Peyer's patch (tissue), 4 donors: ENCODE results near the gene MYRIP. TPM values are rescaled to one million over a fixed set of nuclear protein-coding genes. Genes with fewer than 3 reads are reported as not detected.

ENCODE experiments used
- DNase-seq, 3 donors: peaks; one replicate each; pipeline ENCODE4 v3.0.0-alpha.2; 2017 to 2019
- H3K27ac ChIP-seq, 4 donors: fragments of 200-600 bp; sonication (generic); one replicate each; pipeline ENCODE4 v1.5.1; 2016 to 2019
- H3K27me3 ChIP-seq, 2 donors: fragments of 200-600 bp; sonication (generic); one replicate each; pipeline ENCODE4 v1.5.1; 2019
- H3K36me3 ChIP-seq, 3 donors: fragments of 200-600 bp; sonication (generic); one replicate each; pipeline ENCODE4 v1.5.1; 2016 to 2019
- H3K4me1 ChIP-seq, 4 donors: fragments of 200-600 bp; sonication (generic); one replicate each; pipeline ENCODE4 v1.5.1; 2016 to 2019
- H3K4me3 ChIP-seq, 4 donors: fragments of 200-600 bp; sonication (generic); 1 replicate in 3 of 4; 2 replicates in 1 of 4; pipeline ENCODE4 v1.5.1; 2016 to 2019; ENCODE audit warnings: mild to moderate bottlenecking in 1 of 4
- H3K9me3 ChIP-seq, 4 donors: fragments of 200-600 bp; sonication (generic); one replicate each; pipeline ENCODE4 v1.5.1; 2016 to 2019; ENCODE audit warnings: mild to moderate bottlenecking in 1 of 4
- CTCF ChIP-seq, 6 experiments: fragments of 450-650 bp in 4 of 6; fragments of 200-600 bp in 2 of 6; sonication (generic) in 1 of 6; IDR thresholded peaks; one replicate each; pipeline ENCODE4 v1.5.1; 2017 to 2019; ENCODE audit warnings: antibody characterized with exemption in 6 of 6, mild to moderate bottlenecking in 3 of 6, moderate library complexity in 1 of 6
- POLR2A ChIP-seq, 2 donors: fragments of 450-650 bp; IDR thresholded peaks; one replicate each; pipeline ENCODE4 v1.5.1; 2017; ENCODE audit warnings: antibody characterized with exemption in 2 of 2, mild to moderate bottlenecking in 2 of 2, moderate library complexity in 2 of 2
- total RNA-seq, 4 donors: library from RNA; depleted of rRNA; stranded (reverse); fragments of >200 nt; gene quantifications; one replicate each; pipeline ENCODE4 v1.1.0, GENCODE V29; 2016

Gene MYRIP
- total RNA-seq, 4 donors from 2014 or later, result 6.0 to 12.4 (median 8.3) TPM

GRCh38 chr3:40009991-40010390 is 200.6 kb downstream of the MYRIP start:
- DNase-seq, result no peak
- Histone ChIP-seq H3K4me3 (no peak overlapping the region), H3K4me1 (no peaks in the 10 kb centered on the region), H3K27ac (no peak overlapping the region), H3K27me3 (no peaks in the 10 kb centered on the region), H3K9me3 (no peaks in the 10 kb centered on the region), H3K36me3 (no peaks in the 10 kb centered on the region)
- no peak for TF ChIP-seq CTCF (IDR thresholded peaks at IDR 0.05)
- TF ChIP-seq POLR2A (IDR thresholded peaks at IDR 0.05), result no peak

- no peak for TF ChIP-seq CTCF (IDR thresholded peaks at IDR 0.05)
- no peak for TF ChIP-seq POLR2A (IDR thresholded peaks at IDR 0.05)
- no peak overlapping the region for H3K27ac ChIP-seq
- H3K4me3 ChIP-seq, result no peak overlapping the region
- no peaks in the 10 kb centered on the region for H3K27me3 ChIP-seq
- no peaks in the 10 kb centered on the region for H3K4me1 ChIP-seq
- DNase-seq, result no peak
- no peaks in the 10 kb centered on the region for H3K9me3 ChIP-seq
- H3K36me3 ChIP-seq, result no peaks in the 10 kb centered on the region
These were observed 203.0 kb downstream of the MYRIP start for GRCh38 chr3:40012381-40012780.

GRCh38 chr3:40016391-40016790 is 207.0 kb downstream of the MYRIP start:
- Histone ChIP-seq H3K36me3 (no peaks in the 10 kb centered on the region), H3K4me1 (peaks cover 0 to 5% (median 0%) of the 10 kb centered on the region in 4 donors), H3K27me3 (no peaks in the 10 kb centered on the region), H3K9me3 (no peaks in the 10 kb centered on the region), H3K27ac (no peak overlapping the region), H3K4me3 (no peak overlapping the region)
- DNase-seq, result no peak
- TF ChIP-seq POLR2A (IDR thresholded peaks at IDR 0.05) (no peak), CTCF (IDR thresholded peaks at IDR 0.05) (no peak)

- Histone ChIP-seq H3K9me3 (no peaks in the 10 kb centered on the region), H3K36me3 (no peaks in the 10 kb centered on the region), H3K4me1 (peaks cover 0 to 5% (median 0%) of the 10 kb centered on the region in 4 donors), H3K27ac (no peak overlapping the region), H3K27me3 (no peaks in the 10 kb centered on the region), H3K4me3 (no peak overlapping the region)
- no peak for DNase-seq
- TF ChIP-seq POLR2A (IDR thresholded peaks at IDR 0.05), result no peak
- no peak for TF ChIP-seq CTCF (IDR thresholded peaks at IDR 0.05)
These were observed 209.0 kb downstream of the MYRIP start for GRCh38 chr3:40018369-40018768.

- no peaks in the 10 kb centered on the region for H3K27me3 ChIP-seq
- TF ChIP-seq CTCF (IDR thresholded peaks at IDR 0.05) (no peak), POLR2A (IDR thresholded peaks at IDR 0.05) (no peak)
- no peak for DNase-seq
- no peaks in the 10 kb centered on the region for H3K9me3 ChIP-seq
- H3K27ac ChIP-seq, result no peak overlapping the region
- H3K36me3 ChIP-seq, result no peaks in the 10 kb centered on the region
- no peak overlapping the region for H3K4me3 ChIP-seq
- peaks cover 0 to 5% (median 0%) of the 10 kb centered on the region in 4 donors for H3K4me1 ChIP-seq
These were observed 210.0 kb downstream of the MYRIP start for GRCh38 chr3:40019376-40019775.

- Histone ChIP-seq H3K36me3 (no peaks in the 10 kb centered on the region), H3K9me3 (peaks cover 0 to 6% (median 0%) of the 10 kb centered on the region in 4 donors), H3K4me1 (peaks cover 0 to 5% (median 0%) of the 10 kb centered on the region in 4 donors), H3K4me3 (no peak overlapping the region), H3K27ac (no peak overlapping the region), H3K27me3 (no peaks in the 10 kb centered on the region)
- DNase-seq, result no peak
- TF ChIP-seq POLR2A (IDR thresholded peaks at IDR 0.05) (no peak), CTCF (IDR thresholded peaks at IDR 0.05) (no peak)
These were observed 211.3 kb downstream of the MYRIP start for GRCh38 chr3:40020689-40021088.
